OCI-LY1 (cell line): ENCODE results near the gene BMP6.

ENCODE experiments used
- H2AFZ ChIP-seq: fragments of 200-600 bp; sonication (generic), shearing (Covaris generic); 2 replicates; pipeline ENCODE4 v1.6.0; 2014; ENCODE audit warnings: antibody characterized with exemption, mild to moderate bottlenecking, low read length
- H3F3A ChIP-seq: fragments of 200-600 bp; sonication (generic), shearing (Covaris generic); 2 replicates; pipeline ENCODE4 v1.6.0; 2014; ENCODE audit warnings: mild to moderate bottlenecking, antibody characterized with exemption, low read length, moderate library complexity; ENCODE audit not compliant: insufficient read depth
- H3K27ac ChIP-seq: fragments of 200-600 bp; sonication (generic); 2 replicates; pipeline ENCODE4 v1.5.1; 2014; ENCODE audit warnings: low read length, mixed run types, mild to moderate bottlenecking, low read depth; ENCODE audit not compliant: poor library complexity, severe bottlenecking
- H3K27me3 ChIP-seq: fragments of 200-600 bp; sonication (generic); 2 replicates; pipeline ENCODE4 v1.6.0; 2014; ENCODE audit warnings: antibody characterized with exemption, mild to moderate bottlenecking, low read length, moderate library complexity; ENCODE audit not compliant: insufficient read depth
- H3K36me3 ChIP-seq: fragments of 200-600 bp; sonication (generic); 2 replicates; pipeline ENCODE4 v1.6.1; 2014; ENCODE audit warnings: mild to moderate bottlenecking, antibody characterized with exemption, low read length, moderate library complexity, mixed read lengths; ENCODE audit not compliant: insufficient read depth
- H3K4me1 ChIP-seq: fragments of 200-600 bp; sonication (generic); 2 replicates; pipeline ENCODE4 v1.5.1; 2014; ENCODE audit warnings: mild to moderate bottlenecking, low read length, moderate library complexity; ENCODE audit not compliant: insufficient read depth, severe bottlenecking
- H3K4me2 ChIP-seq: fragments of 200-600 bp; sonication (generic), shearing (Covaris generic); 2 replicates; pipeline ENCODE4 v1.6.1; 2014; ENCODE audit warnings: low read length
- H3K4me3 ChIP-seq: fragments of 200-600 bp; sonication (generic); 2 replicates; pipeline ENCODE4 v1.5.1; 2014; ENCODE audit warnings: low read length, low read depth, mild to moderate bottlenecking, mixed read lengths; ENCODE audit not compliant: poor library complexity, severe bottlenecking
- H3K79me2 ChIP-seq: fragments of 200-600 bp; shearing (Covaris generic); 2 replicates; pipeline ENCODE4 v1.6.1; 2016; ENCODE audit warnings: mixed run types, low read length, mixed read lengths; ENCODE audit not compliant: insufficient read depth
- H3K9ac ChIP-seq: fragments of 200-600 bp; sonication (generic), shearing (Covaris generic); 2 replicates; pipeline ENCODE4 v1.6.1; 2014; ENCODE audit warnings: mild to moderate bottlenecking, low read length, mixed read lengths
- H3K9me2 ChIP-seq: fragments of 200-600 bp; sonication (generic), shearing (Covaris generic); 2 replicates; pipeline ENCODE4 v1.6.1; 2014; ENCODE audit warnings: low read depth, mild to moderate bottlenecking, low read length, mixed read lengths
- H3K9me3 ChIP-seq: fragments of 200-600 bp; shearing (Covaris generic); 2 replicates; pipeline ENCODE4 v1.6.1; 2014; ENCODE audit warnings: low read length, mixed read lengths
- H4K20me1 ChIP-seq: fragments of 200-600 bp; sonication (generic), shearing (Covaris generic); 2 replicates; pipeline ENCODE4 v1.6.0; 2016; ENCODE audit warnings: mild to moderate bottlenecking, low read length; ENCODE audit not compliant: insufficient read depth
- EZH2 ChIP-seq: fragments of 200-600 bp; sonication (generic), shearing (Covaris generic); IDR thresholded peaks from 2 replicates; pipeline ENCODE4 v1.8.0; 2017; ENCODE audit warnings: borderline replicate concordance, mixed run types, mild to moderate bottlenecking, antibody characterized with exemption, low read length, moderate library complexity, mixed read lengths
- TF ChIP-seq, protein P1 (sequence below): fragments of 200-600 bp; sonication (generic), shearing (Covaris generic); IDR thresholded peaks from 2 replicates; pipeline ENCODE4 v1.5.1; 2017; ENCODE audit warnings: mild to moderate bottlenecking, antibody characterized with exemption, low read length, moderate library complexity, mixed read lengths

BMP6 gene

DNA sequence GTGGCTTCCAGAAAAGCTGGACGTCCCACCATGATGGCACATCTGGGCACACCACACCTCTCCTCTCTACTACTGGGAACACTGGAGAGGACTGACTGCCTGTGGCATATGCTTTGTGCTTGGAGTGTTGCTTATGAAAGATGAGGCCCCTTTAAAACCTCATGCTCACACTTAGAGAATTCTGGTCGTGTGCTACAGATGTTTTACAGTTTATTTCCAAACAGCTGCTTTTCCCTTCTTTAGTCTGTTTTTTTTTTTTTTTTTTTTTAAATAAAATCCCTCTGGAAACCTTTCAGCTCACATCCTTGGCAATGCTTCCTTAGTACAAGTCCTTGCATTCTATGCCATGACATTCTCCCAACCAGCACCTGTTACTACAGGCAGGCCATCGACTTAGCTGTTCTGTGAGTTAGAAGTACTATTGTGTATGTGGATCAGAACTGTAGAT, 60.3 kb downstream of the BMP6 start:
- H3K9me3 ChIP-seq, result no peaks in the 10 kb centered on the region
- H3K27me3 ChIP-seq, result no peaks in the 10 kb centered on the region
- no peak overlapping the region for H3K9ac ChIP-seq
- no peak overlapping the region for H3K27ac ChIP-seq
- H3K9me2 ChIP-seq, result no peaks in the 10 kb centered on the region
- H4K20me1 ChIP-seq, result no peaks in the 10 kb centered on the region
- no peak overlapping the region for H2AFZ ChIP-seq
- H3F3A ChIP-seq, result no peaks in the 10 kb centered on the region
- TF ChIP-seq, protein P1, sequence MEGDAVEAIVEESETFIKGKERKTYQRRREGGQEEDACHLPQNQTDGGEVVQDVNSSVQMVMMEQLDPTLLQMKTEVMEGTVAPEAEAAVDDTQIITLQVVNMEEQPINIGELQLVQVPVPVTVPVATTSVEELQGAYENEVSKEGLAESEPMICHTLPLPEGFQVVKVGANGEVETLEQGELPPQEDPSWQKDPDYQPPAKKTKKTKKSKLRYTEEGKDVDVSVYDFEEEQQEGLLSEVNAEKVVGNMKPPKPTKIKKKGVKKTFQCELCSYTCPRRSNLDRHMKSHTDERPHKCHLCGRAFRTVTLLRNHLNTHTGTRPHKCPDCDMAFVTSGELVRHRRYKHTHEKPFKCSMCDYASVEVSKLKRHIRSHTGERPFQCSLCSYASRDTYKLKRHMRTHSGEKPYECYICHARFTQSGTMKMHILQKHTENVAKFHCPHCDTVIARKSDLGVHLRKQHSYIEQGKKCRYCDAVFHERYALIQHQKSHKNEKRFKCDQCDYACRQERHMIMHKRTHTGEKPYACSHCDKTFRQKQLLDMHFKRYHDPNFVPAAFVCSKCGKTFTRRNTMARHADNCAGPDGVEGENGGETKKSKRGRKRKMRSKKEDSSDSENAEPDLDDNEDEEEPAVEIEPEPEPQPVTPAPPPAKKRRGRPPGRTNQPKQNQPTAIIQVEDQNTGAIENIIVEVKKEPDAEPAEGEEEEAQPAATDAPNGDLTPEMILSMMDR, result no peak
- no peak for TF ChIP-seq EZH2
- no peaks in the 10 kb centered on the region for H3K79me2 ChIP-seq
- H3K4me1 ChIP-seq, result no peaks in the 10 kb centered on the region
- no peak overlapping the region for H3K4me2 ChIP-seq
- no peak overlapping the region for H3K4me3 ChIP-seq
- no peaks in the 10 kb centered on the region for H3K36me3 ChIP-seq

DNA sequence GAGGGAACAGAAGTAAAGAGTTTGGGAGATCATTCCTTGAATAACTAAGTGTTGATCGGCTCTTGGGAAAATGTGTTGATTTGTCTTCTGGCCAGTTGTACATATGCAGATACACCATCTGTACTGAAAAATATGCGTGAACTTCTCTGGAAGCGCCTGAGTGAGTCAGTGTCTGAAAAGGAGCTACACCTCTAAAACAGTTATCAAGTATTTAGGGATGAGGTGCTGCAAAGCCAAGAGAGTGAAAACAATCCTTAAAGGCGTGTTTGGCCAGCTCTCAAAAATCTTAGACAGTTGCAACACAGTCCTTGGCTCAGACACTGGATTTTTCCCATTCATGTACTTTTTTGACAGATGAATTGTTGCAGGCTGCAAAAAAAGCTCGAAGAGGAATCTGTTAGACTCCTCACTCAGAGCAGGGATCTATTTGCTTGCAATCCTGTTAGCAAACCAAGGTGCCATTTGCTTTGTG, 61.3 kb downstream of the BMP6 start:
- Histone ChIP-seq H3K9me3 (no peaks in the 10 kb centered on the region), H3K27ac (no peak overlapping the region), H3F3A (no peaks in the 10 kb centered on the region), H3K4me2 (no peak overlapping the region), H2AFZ (no peak overlapping the region), H3K9ac (no peak overlapping the region), H3K27me3 (no peaks in the 10 kb centered on the region), H3K4me3 (no peak overlapping the region), H4K20me1 (no peaks in the 10 kb centered on the region), H3K36me3 (no peaks in the 10 kb centered on the region), H3K9me2 (no peaks in the 10 kb centered on the region), H3K4me1 (no peaks in the 10 kb centered on the region), H3K79me2 (no peaks in the 10 kb centered on the region)
- TF ChIP-seq, protein P1, result no peak
- TF ChIP-seq EZH2, result no peak

DNA sequence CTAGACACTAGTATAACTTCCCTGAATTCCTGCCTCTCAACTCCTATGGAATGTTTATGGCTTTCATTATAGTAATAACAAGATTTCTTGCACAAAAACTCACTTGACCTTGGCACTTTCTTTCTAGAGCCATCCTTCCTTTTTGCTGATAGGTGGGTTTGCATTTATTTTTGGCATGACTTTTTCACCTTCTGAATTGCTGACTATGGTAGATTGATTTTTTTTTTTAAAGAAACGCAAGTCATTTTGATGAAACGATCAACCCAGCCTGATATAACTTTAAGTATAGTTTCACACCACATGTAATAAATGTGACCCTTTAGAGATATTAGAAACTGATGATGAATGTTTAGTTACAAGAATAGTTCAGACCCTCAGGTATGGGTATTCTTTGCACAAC, 61.8 kb downstream of the BMP6 start:
- Histone ChIP-seq H3K4me1 (no peaks in the 10 kb centered on the region), H3K9me3 (no peaks in the 10 kb centered on the region), H3K9me2 (no peaks in the 10 kb centered on the region), H3K9ac (no peak overlapping the region), H3K27ac (no peak overlapping the region), H3K4me3 (no peak overlapping the region), H3F3A (no peaks in the 10 kb centered on the region), H4K20me1 (no peaks in the 10 kb centered on the region), H2AFZ (no peak overlapping the region), H3K4me2 (no peak overlapping the region), H3K36me3 (no peaks in the 10 kb centered on the region), H3K79me2 (no peaks in the 10 kb centered on the region), H3K27me3 (no peaks in the 10 kb centered on the region)
- no peak for TF ChIP-seq EZH2
- TF ChIP-seq, protein P1, result no peak
